IPS-18a (cell line): ENCODE measurements around the gene TNS1.

Experiments used
- H3K27ac ChIP-seq: one replicate; pipeline ENCODE4 v1.5.1; 2013; ENCODE audit warnings: low read length
- H3K27me3 ChIP-seq: one replicate; pipeline ENCODE4 v1.6.1; 2013; ENCODE audit warnings: mild to moderate bottlenecking, low read length; ENCODE audit not compliant: control insufficient read depth, insufficient read depth
- H3K36me3 ChIP-seq: one replicate; pipeline ENCODE4 v1.6.1; 2013; ENCODE audit warnings: low read depth, low read length; ENCODE audit not compliant: control insufficient read depth
- H3K4me1 ChIP-seq: one replicate; pipeline ENCODE4 v1.6.1; 2013; ENCODE audit warnings: low read depth, low read length; ENCODE audit not compliant: control insufficient read depth
- H3K4me3 ChIP-seq: one replicate; pipeline ENCODE4 v1.5.1; 2013; ENCODE audit warnings: low read length
- H3K9ac ChIP-seq: one replicate; pipeline ENCODE4 v1.6.1; 2013; ENCODE audit warnings: mild to moderate bottlenecking, low read length, moderate library complexity
- H3K9me3 ChIP-seq: one replicate; pipeline ENCODE4 v1.6.1; 2013; ENCODE audit warnings: low read depth, low read length; ENCODE audit not compliant: control insufficient read depth

The TNS1 gene

GRCh38 chr2:217992061-217992460, 10.7 kb downstream of the TNS1 start:
- Histone ChIP-seq H3K36me3 (no peaks in the 10 kb centered on the region), H3K4me1 (peaks cover 11% of the 10 kb centered on the region)

GRCh38 chr2:217990791-217991465, 11.9 kb downstream of the TNS1 start:
- H3K4me1 ChIP-seq, result peaks cover 11% of the 10 kb centered on the region
- H3K4me3 ChIP-seq, result no peak overlapping the region
- no peak overlapping the region for H3K27ac ChIP-seq
- H3K36me3 ChIP-seq, result no peaks in the 10 kb centered on the region
- H3K9ac ChIP-seq, result no peak overlapping the region
- no peaks in the 10 kb centered on the region for H3K9me3 ChIP-seq
- no peaks in the 10 kb centered on the region for H3K27me3 ChIP-seq

More at GRCh38 chr2:217992061-217992460, 10.7 kb downstream of the TNS1 start:
- Histone ChIP-seq H3K4me3 (no peak overlapping the region), H3K27ac (no peak overlapping the region), H3K9me3 (no peaks in the 10 kb centered on the region), H3K9ac (no peak overlapping the region), H3K27me3 (no peaks in the 10 kb centered on the region)

GRCh38 chr2:217990389-217990788, 12.4 kb downstream of the TNS1 start:
- no peaks in the 10 kb centered on the region for H3K9me3 ChIP-seq

GRCh38 chr2:217989221-217989948, 13.4 kb downstream of the TNS1 start:
- H3K36me3 ChIP-seq, result no peaks in the 10 kb centered on the region
- H3K9me3 ChIP-seq, result no peaks in the 10 kb centered on the region
- peaks cover 11% of the 10 kb centered on the region for H3K4me1 ChIP-seq
- H3K4me3 ChIP-seq, result no peak overlapping the region
- no peak overlapping the region for H3K27ac ChIP-seq
- H3K27me3 ChIP-seq, result no peaks in the 10 kb centered on the region
- no peak overlapping the region for H3K9ac ChIP-seq

More at GRCh38 chr2:217990389-217990788, 12.4 kb downstream of the TNS1 start:
- Histone ChIP-seq H3K9ac (no peak overlapping the region), H3K36me3 (no peaks in the 10 kb centered on the region), H3K27me3 (no peaks in the 10 kb centered on the region), H3K4me3 (no peak overlapping the region), H3K27ac (no peak overlapping the region), H3K4me1 (peaks cover 11% of the 10 kb centered on the region)

GRCh38 chr2:217988840-217989204, 14.0 kb downstream of the TNS1 start:
- no peaks in the 10 kb centered on the region for H3K36me3 ChIP-seq
- H3K27me3 ChIP-seq, result no peaks in the 10 kb centered on the region
- H3K4me1 ChIP-seq, result peaks cover 11% of the 10 kb centered on the region
- no peaks in the 10 kb centered on the region for H3K9me3 ChIP-seq
- H3K9ac ChIP-seq, result no peak overlapping the region
- H3K27ac ChIP-seq, result no peak overlapping the region
- H3K4me3 ChIP-seq, result no peak overlapping the region

- Histone ChIP-seq H3K27ac (peak overlapping the region; percentile 60), H3K36me3 (no peaks in the 10 kb centered on the region), H3K9ac (no peak overlapping the region), H3K4me1 (peaks cover 11% of the 10 kb centered on the region), H3K4me3 (peak overlapping the region; percentile 53), H3K9me3 (no peaks in the 10 kb centered on the region), H3K27me3 (no peaks in the 10 kb centered on the region)
Measured at GRCh38 chr2:217988014-217988839, 14.6 kb downstream of the TNS1 start.

GRCh38 chr2:217987391-217987790, 15.4 kb downstream of the TNS1 start:
- Histone ChIP-seq H3K9ac (no peak overlapping the region), H3K36me3 (no peaks in the 10 kb centered on the region), H3K9me3 (no peaks in the 10 kb centered on the region), H3K27ac (no peak overlapping the region), H3K27me3 (no peaks in the 10 kb centered on the region), H3K4me3 (no peak overlapping the region), H3K4me1 (peaks cover 11% of the 10 kb centered on the region)

- Histone ChIP-seq H3K27me3 (no peaks in the 10 kb centered on the region), H3K27ac (no peak overlapping the region), H3K36me3 (no peaks in the 10 kb centered on the region), H3K4me3 (no peak overlapping the region), H3K9ac (no peak overlapping the region), H3K4me1 (peaks cover 11% of the 10 kb centered on the region), H3K9me3 (no peaks in the 10 kb centered on the region)
Measured at GRCh38 chr2:217986256-217986961, 16.4 kb downstream of the TNS1 start.

GRCh38 chr2:217983276-217984233, 19.2 kb downstream of the TNS1 start:
- Histone ChIP-seq H3K27ac (no peak overlapping the region), H3K4me3 (no peak overlapping the region), H3K36me3 (no peaks in the 10 kb centered on the region), H3K9ac (no peak overlapping the region), H3K27me3 (peaks cover 14% of the 10 kb centered on the region), H3K4me1 (peaks cover 17% of the 10 kb centered on the region), H3K9me3 (no peaks in the 10 kb centered on the region)

- no peak overlapping the region for H3K9ac ChIP-seq
- H3K27ac ChIP-seq, result no peak overlapping the region
- H3K27me3 ChIP-seq, result peaks cover 26% of the 10 kb centered on the region
- no peaks in the 10 kb centered on the region for H3K36me3 ChIP-seq
- no peak overlapping the region for H3K4me3 ChIP-seq
- peaks cover 8% of the 10 kb centered on the region for H3K4me1 ChIP-seq
- H3K9me3 ChIP-seq, result no peaks in the 10 kb centered on the region
Measured at GRCh38 chr2:217981971-217982370, 20.8 kb downstream of the TNS1 start.
